WTC11 (cell line): ENCODE results near the gene CELF1.

Source experiments
- AFF4 ChIP-seq: sonication (generic); formaldehyde crosslinking; IDR thresholded peaks from 2 replicates; pipeline ENCODE4 v1.8.1; 2023; ENCODE audit warnings: mild to moderate bottlenecking, missing genetic modification reagents, borderline replicate concordance
- ATF2 ChIP-seq: sonication (generic); formaldehyde crosslinking; IDR thresholded peaks from 2 replicates; pipeline ENCODE4 v1.8.1; 2022; ENCODE audit warnings: low read depth, missing genetic modification reagents, borderline replicate concordance
- CTCF ChIP-seq: fragments of 200-600 bp; IDR thresholded peaks from 2 replicates; pipeline ENCODE4 v1.8.0; 2022; ENCODE audit warnings: antibody characterized with exemption
- GTF2I ChIP-seq: fragments of 250-450 bp; sonication (Bioruptor Pico); conservative IDR thresholded peaks from 2 replicates; pipeline ENCODE4 v1.4.0; 2021; ENCODE audit warnings: mild to moderate bottlenecking
- HMGXB4 ChIP-seq: sonication (generic); formaldehyde crosslinking; IDR thresholded peaks from 2 replicates; pipeline ENCODE4 v1.8.1; 2023; ENCODE audit warnings: mild to moderate bottlenecking, moderate library complexity, missing genetic modification reagents
- MYBL2 ChIP-seq: sonication (generic); formaldehyde crosslinking; IDR thresholded peaks from 2 replicates; pipeline ENCODE4 v1.8.1; 2023; ENCODE audit warnings: mild to moderate bottlenecking, moderate library complexity, missing genetic modification reagents
- NR1H2 ChIP-seq: sonication (generic); formaldehyde crosslinking; IDR thresholded peaks from 2 replicates; pipeline ENCODE4 v1.9.0; 2021; ENCODE audit warnings: mild to moderate bottlenecking, moderate library complexity, missing genetic modification reagents
- USF2 ChIP-seq: sonication (generic); formaldehyde crosslinking; IDR thresholded peaks from 2 replicates; pipeline ENCODE4 v1.8.1; 2023; ENCODE audit warnings: mild to moderate bottlenecking, missing genetic modification reagents, moderate library complexity
- ZNF232 ChIP-seq: sonication (generic); formaldehyde crosslinking; IDR thresholded peaks from 2 replicates; pipeline ENCODE4 v1.8.0; 2022; ENCODE audit warnings: mild to moderate bottlenecking, missing genetic modification reagents
- TF ChIP-seq, protein P1 (sequence below): sonication (generic); formaldehyde crosslinking; IDR thresholded peaks from 2 replicates; pipeline ENCODE4 v1.8.1; 2022; ENCODE audit warnings: mild to moderate bottlenecking, missing genetic modification reagents, moderate library complexity, borderline replicate concordance

GRCh38 chr11:47447906-47448305 is 105.0 kb downstream of the CELF1 start:
- TF ChIP-seq CTCF (no peak), ZNF232 (CRISPR knock-in tag) (no peak), ATF2 (CRISPR knock-in tag) (no peak), NR1H2 (CRISPR knock-in tag) (no peak), USF2 (CRISPR knock-in tag) (no peak), HMGXB4 (CRISPR knock-in tag) (no peak), AFF4 (CRISPR knock-in tag) (no peak), MYBL2 (no peak), GTF2I (CRISPR knock-in tag) (no peak)
- TF ChIP-seq, protein P1, sequence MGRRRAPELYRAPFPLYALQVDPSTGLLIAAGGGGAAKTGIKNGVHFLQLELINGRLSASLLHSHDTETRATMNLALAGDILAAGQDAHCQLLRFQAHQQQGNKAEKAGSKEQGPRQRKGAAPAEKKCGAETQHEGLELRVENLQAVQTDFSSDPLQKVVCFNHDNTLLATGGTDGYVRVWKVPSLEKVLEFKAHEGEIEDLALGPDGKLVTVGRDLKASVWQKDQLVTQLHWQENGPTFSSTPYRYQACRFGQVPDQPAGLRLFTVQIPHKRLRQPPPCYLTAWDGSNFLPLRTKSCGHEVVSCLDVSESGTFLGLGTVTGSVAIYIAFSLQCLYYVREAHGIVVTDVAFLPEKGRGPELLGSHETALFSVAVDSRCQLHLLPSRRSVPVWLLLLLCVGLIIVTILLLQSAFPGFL (CRISPR knock-in tag), result no peak
